Activated T-helper 17 cell treated with anti-CD3 and anti-CD28 coated beads, Interleukin-2, amount 50 U/mL, for 72 hours (primary cell): ENCODE data around the gene CAMK2D. TPM values are rescaled to one million over a fixed set of nuclear protein-coding genes. Genes with fewer than 3 reads are reported as not detected.
A peak's percentile ranks its signal among the peaks of the same experiment; 100 is the strongest.

Experiments used
- ATAC-seq: fragments of 150-1000 bp; cut with Tn5 transposase; replicated peaks from 2 replicates; pipeline ENCODE4 v1.10.0; 2021; ENCODE audit warnings: mild to moderate bottlenecking, moderate library complexity
- H3K27ac Mint-ChIP-seq: one replicate; pipeline ENCODE4 v1.8.0; 2022; ENCODE audit warnings: mixed read lengths
- H3K27me3 Mint-ChIP-seq: one replicate; pipeline ENCODE4 v1.8.0; 2022; ENCODE audit warnings: mixed read lengths
- H3K36me3 Mint-ChIP-seq: one replicate; pipeline ENCODE4 v1.8.0; 2022; ENCODE audit warnings: low read depth, mild to moderate bottlenecking, mixed read lengths
- H3K4me1 Mint-ChIP-seq: one replicate; pipeline ENCODE4 v1.8.0; 2022; ENCODE audit warnings: mixed read lengths
- H3K4me3 Mint-ChIP-seq: one replicate; pipeline ENCODE4 v1.8.0; 2022; ENCODE audit warnings: mild to moderate bottlenecking, mixed read lengths
- H3K9me3 Mint-ChIP-seq: one replicate; pipeline ENCODE4 v1.8.0; 2022; ENCODE audit warnings: mixed read lengths
- total RNA-seq, 2 donors: library from RNA; stranded (reverse); gene quantifications; one replicate each; pipeline ENCODE4 v1.2.3, GENCODE V29; 2022

Gene CAMK2D
- total RNA-seq, 2 donors from 2014 or later = 41.5 to 42.4 TPM

- no peak overlapping the region for H3K27ac Mint-ChIP-seq
- no peak for ATAC-seq
- peak overlapping the region; percentile 6 for H3K4me3 Mint-ChIP-seq
- peaks cover 14% of the 10 kb centered on the region for H3K36me3 Mint-ChIP-seq
- no peaks in the 10 kb centered on the region for H3K27me3 Mint-ChIP-seq
- peaks cover 49% of the 10 kb centered on the region for H3K4me1 Mint-ChIP-seq
- no peaks in the 10 kb centered on the region for H3K9me3 Mint-ChIP-seq
Measured at GRCh38 chr4:113638562-113638832, 123.0 kb downstream of the CAMK2D start.

- H3K4me3 Mint-ChIP-seq = peak overlapping the region; percentile 6
- no peaks in the 10 kb centered on the region for H3K9me3 Mint-ChIP-seq
- no peak overlapping the region for H3K27ac Mint-ChIP-seq
- H3K4me1 Mint-ChIP-seq = peaks cover 44% of the 10 kb centered on the region
- H3K36me3 Mint-ChIP-seq = peaks cover 14% of the 10 kb centered on the region
- no peak for ATAC-seq
- H3K27me3 Mint-ChIP-seq = no peaks in the 10 kb centered on the region
Measured at GRCh38 chr4:113637823-113638561, 123.5 kb downstream of the CAMK2D start.

GRCh38 chr4:113637363-113637762 is 124.2 kb downstream of the CAMK2D start:
- peak overlapping the region; percentile 55 for H3K4me3 Mint-ChIP-seq
- H3K9me3 Mint-ChIP-seq = no peaks in the 10 kb centered on the region
- H3K4me1 Mint-ChIP-seq = peaks cover 42% of the 10 kb centered on the region
- ATAC-seq = peak; percentile 45
- H3K27ac Mint-ChIP-seq = peak overlapping the region; percentile 83
- no peaks in the 10 kb centered on the region for H3K27me3 Mint-ChIP-seq
- H3K36me3 Mint-ChIP-seq = peaks cover 14% of the 10 kb centered on the region

GRCh38 chr4:113636877-113637276 is 124.7 kb downstream of the CAMK2D start:
- peak; percentile 81 for ATAC-seq
- Mint-ChIP-seq H3K9me3 (no peaks in the 10 kb centered on the region), H3K27ac (peak overlapping the region; percentile 83)

GRCh38 chr4:113636438-113636818 is 125.1 kb downstream of the CAMK2D start:
- no peaks in the 10 kb centered on the region for H3K27me3 Mint-ChIP-seq
- peaks cover 42% of the 10 kb centered on the region for H3K4me1 Mint-ChIP-seq
- no peaks in the 10 kb centered on the region for H3K9me3 Mint-ChIP-seq
- peak; percentile 53 for ATAC-seq
- H3K27ac Mint-ChIP-seq = peak overlapping the region; percentile 83
- H3K36me3 Mint-ChIP-seq = peaks cover 14% of the 10 kb centered on the region
- H3K4me3 Mint-ChIP-seq = peak overlapping the region; percentile 55

More at GRCh38 chr4:113636877-113637276, 124.7 kb downstream of the CAMK2D start:
- Mint-ChIP-seq H3K36me3 (peaks cover 14% of the 10 kb centered on the region), H3K27me3 (no peaks in the 10 kb centered on the region), H3K4me3 (peak overlapping the region; percentile 55), H3K4me1 (peaks cover 42% of the 10 kb centered on the region)

DNA sequence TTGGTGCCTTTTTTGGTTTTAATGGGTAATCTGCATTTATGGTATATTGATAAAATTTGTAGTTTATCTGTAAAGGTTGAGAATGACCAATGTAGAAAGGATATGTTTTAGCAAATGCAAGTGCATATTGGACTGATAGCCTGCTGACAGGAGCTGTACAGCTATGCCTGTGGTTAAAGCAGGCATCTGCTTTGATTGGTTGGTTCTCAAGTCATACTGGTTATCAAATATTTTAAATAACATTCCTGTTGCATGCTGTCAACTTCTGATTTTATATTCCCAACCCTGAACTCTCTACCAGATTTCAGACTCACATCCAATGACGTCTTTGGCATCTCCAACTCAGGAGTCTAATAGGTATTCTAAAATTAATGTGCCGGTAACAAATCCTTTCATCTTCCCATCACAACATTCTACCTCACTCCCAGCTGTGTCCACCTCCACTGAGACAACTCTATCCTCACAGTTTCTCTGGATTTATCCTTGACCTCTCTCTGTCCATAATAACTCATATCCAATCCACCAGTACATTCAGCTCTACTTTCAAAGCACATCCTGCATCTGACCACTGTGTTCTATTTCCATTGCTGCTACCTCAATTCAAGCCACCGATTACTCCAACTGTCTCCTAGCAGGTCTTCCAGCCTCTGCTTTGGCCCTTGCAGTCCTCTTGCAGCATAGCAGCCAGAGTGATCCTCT is 125.7 kb downstream of the CAMK2D start:
- no peak for ATAC-seq
- Mint-ChIP-seq H3K36me3 (peaks cover 14% of the 10 kb centered on the region), H3K27ac (peak overlapping the region; percentile 83), H3K9me3 (no peaks in the 10 kb centered on the region), H3K27me3 (no peaks in the 10 kb centered on the region), H3K4me1 (peaks cover 42% of the 10 kb centered on the region), H3K4me3 (peak overlapping the region; percentile 55)

- no peaks in the 10 kb centered on the region for H3K27me3 Mint-ChIP-seq
- H3K27ac Mint-ChIP-seq = no peak overlapping the region
- ATAC-seq = no peak
- no peaks in the 10 kb centered on the region for H3K9me3 Mint-ChIP-seq
- no peak overlapping the region for H3K4me3 Mint-ChIP-seq
- peaks cover 14% of the 10 kb centered on the region for H3K36me3 Mint-ChIP-seq
- peaks cover 27% of the 10 kb centered on the region for H3K4me1 Mint-ChIP-seq
Measured at GRCh38 chr4:113634081-113634969, 127.2 kb downstream of the CAMK2D start.

- Mint-ChIP-seq H3K27ac (no peak overlapping the region), H3K27me3 (no peaks in the 10 kb centered on the region), H3K36me3 (peaks cover 11% of the 10 kb centered on the region), H3K4me1 (peaks cover 21% of the 10 kb centered on the region), H3K4me3 (no peak overlapping the region), H3K9me3 (no peaks in the 10 kb centered on the region)
- ATAC-seq = no peak
Measured at GRCh38 chr4:113633467-113633866, 128.1 kb downstream of the CAMK2D start.

DNA sequence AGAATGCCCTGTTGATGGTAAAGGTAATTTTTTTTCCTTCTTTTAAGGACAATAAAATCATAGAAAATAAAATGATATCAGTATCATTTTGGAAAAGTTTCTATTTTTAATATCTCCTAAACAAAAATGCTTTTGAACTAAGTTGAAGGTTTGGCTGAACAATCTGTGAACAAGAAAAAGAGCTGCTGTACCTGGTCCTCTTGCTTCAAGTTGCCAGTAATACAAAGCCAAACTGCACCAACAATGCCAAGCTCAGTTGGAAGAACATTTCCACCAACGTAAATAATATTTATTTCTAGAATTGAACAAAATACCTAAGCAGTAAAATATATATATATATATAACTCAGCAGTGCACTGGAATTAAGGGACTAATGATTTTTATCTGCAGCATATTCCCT is 132.8 kb downstream of the CAMK2D start:
- H3K4me1 Mint-ChIP-seq = peaks cover 19% of the 10 kb centered on the region
- H3K9me3 Mint-ChIP-seq = no peaks in the 10 kb centered on the region
- no peaks in the 10 kb centered on the region for H3K27me3 Mint-ChIP-seq
- ATAC-seq = no peak
- H3K36me3 Mint-ChIP-seq = peaks cover 29% of the 10 kb centered on the region
- H3K4me3 Mint-ChIP-seq = no peak overlapping the region
- H3K27ac Mint-ChIP-seq = no peak overlapping the region

DNA sequence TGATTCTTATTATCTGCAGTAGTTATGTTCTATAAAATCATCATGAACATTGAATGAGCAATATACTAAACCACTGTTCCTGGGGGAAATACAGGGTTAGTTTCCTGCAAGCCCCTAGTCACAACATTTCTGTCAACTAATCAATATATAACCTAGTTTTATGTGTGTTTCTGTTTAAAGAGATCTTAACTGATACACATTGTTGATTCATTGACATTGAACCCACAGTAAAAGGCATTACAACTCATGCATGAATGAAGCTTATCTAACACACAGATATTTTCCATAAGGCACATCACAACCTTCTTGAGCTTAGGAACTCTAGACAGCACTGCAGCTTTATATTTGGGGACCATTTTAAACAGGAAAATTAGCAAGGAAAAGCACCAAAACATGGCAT is 134.2 kb downstream of the CAMK2D start:
- Mint-ChIP-seq H3K4me3 (no peak overlapping the region), H3K36me3 (peaks cover 29% of the 10 kb centered on the region), H3K4me1 (peaks cover 19% of the 10 kb centered on the region), H3K9me3 (no peaks in the 10 kb centered on the region), H3K27ac (no peak overlapping the region), H3K27me3 (no peaks in the 10 kb centered on the region)
- ATAC-seq = no peak

DNA sequence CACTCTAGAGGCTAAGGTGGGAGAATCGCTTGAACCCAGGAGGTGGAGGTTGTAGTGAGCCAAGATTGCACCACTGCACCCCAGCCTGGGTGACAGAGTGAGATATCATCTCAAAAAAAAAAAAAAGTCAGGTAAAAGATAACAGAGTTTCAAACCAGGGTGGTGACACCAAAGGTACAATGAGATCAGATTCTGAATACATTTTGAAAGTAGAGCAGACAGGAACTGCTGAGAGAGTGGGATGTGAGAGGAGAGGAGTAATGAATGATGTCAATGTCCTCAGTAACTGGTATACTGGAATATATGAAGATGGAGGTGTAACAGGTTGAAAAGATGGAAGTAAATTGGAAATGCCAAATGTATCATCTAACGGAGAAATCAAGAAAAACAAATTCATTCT is 135.6 kb downstream of the CAMK2D start:
- Mint-ChIP-seq H3K9me3 (no peaks in the 10 kb centered on the region), H3K27ac (peak overlapping the region; percentile 40), H3K27me3 (no peaks in the 10 kb centered on the region), H3K4me3 (peak overlapping the region; percentile 14), H3K36me3 (peaks cover 43% of the 10 kb centered on the region), H3K4me1 (peaks cover 19% of the 10 kb centered on the region)
- peak; percentile 95 for ATAC-seq

DNA sequence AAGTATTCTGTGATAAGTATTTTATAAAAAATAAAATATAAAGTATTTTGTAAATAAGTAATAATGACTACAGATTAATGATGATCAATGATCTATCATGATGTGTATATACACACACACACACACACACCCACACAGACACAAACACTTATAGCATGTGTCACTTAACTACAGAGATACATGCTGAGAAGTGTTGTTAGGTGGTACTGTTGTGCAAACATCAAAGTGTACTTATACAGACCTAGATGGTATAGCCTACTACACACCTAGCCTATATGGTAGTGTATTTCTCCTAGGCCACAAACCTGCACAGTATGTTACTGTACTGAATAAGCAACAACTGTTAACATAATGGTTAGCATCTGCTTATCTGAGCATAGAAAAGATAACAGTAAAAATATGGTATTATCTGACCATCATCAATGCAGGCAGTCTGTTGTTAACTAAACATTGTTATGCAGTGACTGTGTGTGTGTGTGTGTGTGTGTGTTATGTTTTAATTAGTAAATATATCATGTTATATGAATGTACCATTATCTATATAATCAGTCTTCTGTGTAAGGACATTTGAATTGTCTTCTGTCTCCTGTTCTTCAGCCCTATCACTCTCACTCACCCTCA is 138.2 kb downstream of the CAMK2D start:
- no peak overlapping the region for H3K27ac Mint-ChIP-seq
- no peak overlapping the region for H3K4me3 Mint-ChIP-seq
- ATAC-seq = no peak
- no peaks in the 10 kb centered on the region for H3K9me3 Mint-ChIP-seq
- H3K4me1 Mint-ChIP-seq = peaks cover 19% of the 10 kb centered on the region
- H3K27me3 Mint-ChIP-seq = no peaks in the 10 kb centered on the region
- peaks cover 45% of the 10 kb centered on the region for H3K36me3 Mint-ChIP-seq

DNA sequence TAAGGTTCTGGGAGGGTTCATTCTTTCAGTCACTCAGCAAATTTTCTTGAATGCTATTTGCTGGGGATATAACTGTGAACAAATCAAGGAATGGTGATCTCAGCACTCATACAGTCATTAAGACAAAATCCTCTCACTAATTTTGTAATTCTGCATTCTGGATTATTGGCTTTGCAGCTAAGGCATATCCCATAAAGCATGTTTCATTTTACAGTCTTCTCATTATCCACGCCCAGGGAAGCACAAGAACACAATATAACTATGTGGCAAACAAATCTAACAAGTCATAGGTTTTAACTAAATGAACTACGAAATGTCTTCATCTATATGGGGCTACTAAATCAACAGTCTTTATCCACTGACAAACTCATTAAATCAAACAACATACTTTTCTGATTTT is 139.9 kb downstream of the CAMK2D start:
- no peak overlapping the region for H3K27ac Mint-ChIP-seq
- peaks cover 54% of the 10 kb centered on the region for H3K36me3 Mint-ChIP-seq
- no peaks in the 10 kb centered on the region for H3K9me3 Mint-ChIP-seq
- H3K4me1 Mint-ChIP-seq = peaks cover 21% of the 10 kb centered on the region
- H3K4me3 Mint-ChIP-seq = no peak overlapping the region
- no peak for ATAC-seq
- no peaks in the 10 kb centered on the region for H3K27me3 Mint-ChIP-seq

GRCh38 chr4:113620032-113620431 is 141.5 kb downstream of the CAMK2D start:
- H3K27ac Mint-ChIP-seq = no peak overlapping the region
- no peak overlapping the region for H3K4me3 Mint-ChIP-seq
- ATAC-seq = no peak
- H3K4me1 Mint-ChIP-seq = peaks cover 6% of the 10 kb centered on the region
- no peaks in the 10 kb centered on the region for H3K9me3 Mint-ChIP-seq
- H3K27me3 Mint-ChIP-seq = no peaks in the 10 kb centered on the region
- peaks cover 38% of the 10 kb centered on the region for H3K36me3 Mint-ChIP-seq
